Caco-2 (cell line): Measurements from ENCODE around the gene MECR. TPM values are rescaled to one million over a fixed set of nuclear protein-coding genes. Genes with fewer than 3 reads are reported as not detected.
A peak's percentile ranks its signal among the peaks of the same experiment; 100 is the strongest.

Experiments
- BruUV-seq: library from RNA; stranded (reverse); fragments of 400-500 nt; replicated peaks from 2 replicates; lab custom pipeline; 2021; lab: Mats Ljungman, UMichigan
- CTCF ChIA-PET: fragments of 300-600 bp; sonication (Branson Sonifier 250); formaldehyde crosslinking; loops from one replicate; lab custom pipeline; 2022; ENCODE audit warnings: antibody characterized with exemption; lab: Charles Lee
- POLR2A ChIA-PET: fragments of 300-600 bp; sonication (Branson Sonifier 250); formaldehyde crosslinking; loops from one replicate; lab custom pipeline; 2022; ENCODE audit warnings: antibody characterized with exemption; lab: Charles Lee
- DNase-seq, 2 experiments: peaks; one replicate each; pipeline versions ENCODE4 v3.0.0 to v3.0.0-alpha.2; 2020 to 2022
- H3K27me3 ChIP-seq: replicated peaks from 2 replicates; pipeline ENCODE4 v1.6.0; 2011; ENCODE audit warnings: low read length; ENCODE audit not compliant: control insufficient read depth, insufficient read depth
- H3K36me3 ChIP-seq: 2 replicates; pipeline ENCODE4 v1.5.1; 2011; ENCODE audit warnings: low read length; ENCODE audit not compliant: control insufficient read depth, insufficient read depth
- H3K4me1 ChIP-seq: fragments of 250-450 bp; sonication (Bioruptor Pico); 2 replicates; pipeline ENCODE4 v1.5.1; 2020; ENCODE audit warnings: mild to moderate bottlenecking
- H3K4me3 ChIP-seq: 2 replicates; pipeline ENCODE4 v1.5.1; 2011; ENCODE audit warnings: low read depth, mild to moderate bottlenecking, control low read depth, low read length
- H3K9me3 ChIP-seq: fragments of 250-450 bp; sonication (Bioruptor Pico); 2 replicates; pipeline ENCODE4 v1.5.1; 2020; ENCODE audit warnings: mild to moderate bottlenecking, moderate library complexity
- H3K27ac Mint-ChIP-seq: one replicate; pipeline ENCODE4 v1.8.0; 2022; ENCODE audit warnings: mixed read lengths; ENCODE audit not compliant: unreplicated experiment
- H3K27me3 Mint-ChIP-seq: one replicate; pipeline ENCODE4 v1.8.0; 2022; ENCODE audit warnings: mixed read lengths; ENCODE audit not compliant: insufficient read depth, unreplicated experiment
- H3K36me3 Mint-ChIP-seq: one replicate; pipeline ENCODE4 v1.8.0; 2022; ENCODE audit warnings: mild to moderate bottlenecking, mixed read lengths; ENCODE audit not compliant: insufficient read depth, unreplicated experiment
- H3K4me1 Mint-ChIP-seq: one replicate; pipeline ENCODE4 v1.8.0; 2022; ENCODE audit warnings: low read depth, mixed read lengths; ENCODE audit not compliant: unreplicated experiment
- H3K4me3 Mint-ChIP-seq: one replicate; pipeline ENCODE4 v1.8.0; 2022; ENCODE audit warnings: mild to moderate bottlenecking, moderate library complexity, mixed read lengths; ENCODE audit not compliant: unreplicated experiment
- H3K9me3 Mint-ChIP-seq: one replicate; pipeline ENCODE4 v1.8.0; 2022; ENCODE audit warnings: mixed read lengths; ENCODE audit not compliant: unreplicated experiment
- intact Hi-C: fragments of 100-400 bp; cut with micrococcal nuclease; formaldehyde crosslinking; loops from one replicate; pipeline ENCODE4 v1.10.0; 2022; ENCODE audit not compliant: unreplicated experiment
- total RNA-seq: library from RNA; stranded (reverse); gene quantifications from 2 replicates; pipeline ENCODE4 v1.2.3, GENCODE V29; 2022
- TF ChIP-seq, protein P1 (sequence below), 2 experiments: fragments of 200-600 bp in 1 of 2; IDR thresholded peaks; 1 replicate in 1 of 2; 2 replicates in 1 of 2; pipeline versions ENCODE4 v1.5.1 to v1.8.0; 2011 to 2022; ENCODE audit warnings: antibody characterized with exemption in 1 of 2, control low read depth in 1 of 2, inconsistent platforms in 1 of 2, low read depth in 1 of 2, low read length in 1 of 2, mild to moderate bottlenecking in 1 of 2, moderate library complexity in 1 of 2; ENCODE audit not compliant: insufficient read depth in 1 of 2, severe bottlenecking in 1 of 2, unreplicated experiment in 1 of 2

MECR gene
- total RNA-seq, 1 experiment from 2014 or later: 23.1 TPM

DNA sequence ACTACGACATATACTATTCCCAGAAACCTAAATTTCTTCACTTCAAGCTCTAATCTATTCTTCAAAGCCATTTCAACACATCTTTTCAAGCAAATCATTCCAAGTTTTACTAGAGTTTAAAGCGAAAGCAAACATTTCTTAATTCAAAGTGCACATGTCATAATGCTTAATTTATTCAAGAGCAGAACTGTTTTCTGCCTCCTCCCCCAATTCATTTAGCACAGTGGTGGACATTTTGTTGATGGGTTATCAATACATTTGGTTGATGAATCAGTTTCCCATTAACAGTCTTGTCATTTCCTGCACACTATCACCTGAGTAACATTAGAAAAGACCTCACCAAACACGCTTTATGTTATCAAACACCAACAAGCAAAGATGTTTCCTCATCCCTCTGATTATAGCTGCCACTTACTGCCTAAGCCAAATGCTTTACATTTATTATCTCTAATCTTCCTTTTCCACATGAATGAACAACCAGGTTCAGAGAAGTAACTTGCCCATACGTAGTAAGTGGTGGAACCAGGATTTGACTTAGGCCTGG lies 51.0 kb downstream of the MECR start:
- Histone ChIP-seq H3K4me1 (peaks cover 12% of the 10 kb centered on the region), H3K9me3 (no peaks in the 10 kb centered on the region; the same call in 1 of the 2 replicates), H3K4me3 (peak overlapping the region; percentile 88), H3K27me3 (no peaks in the 10 kb centered on the region), H3K36me3 (no peaks in the 10 kb centered on the region)
- CTCF ChIA-PET: interaction anchor here (0.7 kb wide), 1 partner anchor 18 kb away, joined by 3 read pairs; no protein-coding TSS in a partner anchor
- H3K27me3 Mint-ChIP-seq: no peaks in the 10 kb centered on the region
- intact Hi-C loops: loop anchor here (5.0 kb wide), 1 partner anchor 442 kb away; the partner anchor contains the start of gene YTHDF2
- BruUV-seq: TSS peak; percentile 32
- H3K4me3 Mint-ChIP-seq: peak overlapping the region; percentile 74
- H3K36me3 Mint-ChIP-seq: peaks cover 55% of the 10 kb centered on the region
- TF ChIP-seq, protein P1, sequence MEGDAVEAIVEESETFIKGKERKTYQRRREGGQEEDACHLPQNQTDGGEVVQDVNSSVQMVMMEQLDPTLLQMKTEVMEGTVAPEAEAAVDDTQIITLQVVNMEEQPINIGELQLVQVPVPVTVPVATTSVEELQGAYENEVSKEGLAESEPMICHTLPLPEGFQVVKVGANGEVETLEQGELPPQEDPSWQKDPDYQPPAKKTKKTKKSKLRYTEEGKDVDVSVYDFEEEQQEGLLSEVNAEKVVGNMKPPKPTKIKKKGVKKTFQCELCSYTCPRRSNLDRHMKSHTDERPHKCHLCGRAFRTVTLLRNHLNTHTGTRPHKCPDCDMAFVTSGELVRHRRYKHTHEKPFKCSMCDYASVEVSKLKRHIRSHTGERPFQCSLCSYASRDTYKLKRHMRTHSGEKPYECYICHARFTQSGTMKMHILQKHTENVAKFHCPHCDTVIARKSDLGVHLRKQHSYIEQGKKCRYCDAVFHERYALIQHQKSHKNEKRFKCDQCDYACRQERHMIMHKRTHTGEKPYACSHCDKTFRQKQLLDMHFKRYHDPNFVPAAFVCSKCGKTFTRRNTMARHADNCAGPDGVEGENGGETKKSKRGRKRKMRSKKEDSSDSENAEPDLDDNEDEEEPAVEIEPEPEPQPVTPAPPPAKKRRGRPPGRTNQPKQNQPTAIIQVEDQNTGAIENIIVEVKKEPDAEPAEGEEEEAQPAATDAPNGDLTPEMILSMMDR (IDR thresholded peaks at IDR 0.05; ENCODE audit: insufficient read depth in 1 of 2, low read depth in 1 of 2, low read length in 1 of 2, severe bottlenecking in 1 of 2, unreplicated experiment in 1 of 2): no peak
- H3K27ac Mint-ChIP-seq: no peak overlapping the region
- DNase-seq: no peak
- POLR2A ChIA-PET: interaction anchor here (0.6 kb wide), 1 partner anchor 43 kb away, joined by 3 read pairs; no protein-coding TSS in a partner anchor
- no peaks in the 10 kb centered on the region for H3K9me3 Mint-ChIP-seq
- H3K4me1 Mint-ChIP-seq: peaks cover 12% of the 10 kb centered on the region

DNA sequence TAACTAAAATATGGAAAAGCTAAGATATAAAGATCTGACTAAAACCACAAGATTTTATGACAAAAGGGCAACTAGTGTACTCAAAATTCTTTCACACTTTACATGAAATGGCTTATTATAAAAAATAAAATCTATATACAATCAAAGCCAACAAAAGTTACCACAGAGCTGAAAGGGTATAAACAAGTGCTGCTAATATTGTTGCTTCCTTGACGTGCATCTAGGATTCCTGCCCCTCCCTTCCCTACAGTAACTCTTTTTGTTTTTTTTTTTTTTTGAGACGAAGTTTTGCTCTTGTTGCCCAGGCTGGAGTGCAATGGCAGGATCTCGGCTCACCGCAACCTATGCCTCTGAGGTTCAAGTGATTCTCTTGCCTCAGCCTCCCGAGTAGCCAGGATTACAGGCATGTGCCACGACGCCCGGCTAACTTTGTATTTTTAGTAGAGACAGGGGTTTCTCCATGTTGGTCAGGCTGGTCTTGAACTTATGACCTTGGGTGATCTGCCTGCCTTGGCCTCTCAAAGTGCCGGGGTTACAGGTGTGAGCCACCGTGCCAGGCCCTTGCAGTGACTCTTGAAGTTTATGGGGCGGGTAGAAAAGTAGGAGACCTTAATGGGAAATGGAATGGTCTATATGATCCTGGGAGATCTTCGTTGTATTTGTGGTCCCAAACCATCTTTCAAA lies 53.6 kb downstream of the MECR start:
- DNase-seq: no peak
- BruUV-seq: no TSS peak
- H3K36me3 ChIP-seq: no peaks in the 10 kb centered on the region
- Mint-ChIP-seq H3K4me3 (no peak overlapping the region), H3K27ac (peak overlapping the region; percentile 61), H3K27me3 (no peaks in the 10 kb centered on the region), H3K4me1 (peaks cover 6% of the 10 kb centered on the region), H3K36me3 (peaks cover 64% of the 10 kb centered on the region), H3K9me3 (no peaks in the 10 kb centered on the region)
- H3K4me3 ChIP-seq: no peak overlapping the region
- TF ChIP-seq, protein P1 (IDR thresholded peaks at IDR 0.05; ENCODE audit: insufficient read depth in 1 of 2, low read depth in 1 of 2, low read length in 1 of 2, severe bottlenecking in 1 of 2, unreplicated experiment in 1 of 2): no peak
- no peaks in the 10 kb centered on the region for H3K27me3 ChIP-seq
- CTCF ChIA-PET: no interaction called here
- intact Hi-C loops: no loop called here
- H3K4me1 ChIP-seq: peaks cover 7% of the 10 kb centered on the region; the same call in 1 of the 2 replicates
- POLR2A ChIA-PET: no interaction called here
- H3K9me3 ChIP-seq: no peaks in the 10 kb centered on the region; the same call in 1 of the 2 replicates

DNA sequence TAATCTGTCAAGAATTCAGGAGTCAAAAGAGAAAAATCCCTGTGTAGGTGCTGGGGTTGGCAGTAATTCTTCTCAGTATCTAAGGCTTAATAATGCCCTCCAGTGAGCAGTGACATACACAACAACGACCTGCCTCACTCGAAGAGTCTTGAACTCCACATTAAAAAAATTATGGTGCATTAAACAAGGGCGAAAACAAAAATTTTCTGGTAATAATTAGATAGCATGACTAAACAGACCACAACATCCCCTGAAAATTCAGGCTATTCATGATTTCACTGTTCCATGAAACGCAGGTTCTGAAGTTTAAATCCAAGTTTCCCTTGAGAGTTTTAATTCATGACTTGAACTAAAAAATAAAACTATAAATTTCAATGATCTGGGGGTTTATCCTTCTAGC lies 54.2 kb downstream of the MECR start:
- H3K27me3 ChIP-seq: no peaks in the 10 kb centered on the region
- ChIA-PET CTCF (no interaction called here), POLR2A (no interaction called here)
- no peaks in the 10 kb centered on the region for H3K9me3 Mint-ChIP-seq
- H3K4me1 Mint-ChIP-seq: peaks cover 6% of the 10 kb centered on the region
- no peak for DNase-seq
- no peak overlapping the region for H3K27ac Mint-ChIP-seq
- no TSS peak for BruUV-seq
- TF ChIP-seq, protein P1 (IDR thresholded peaks at IDR 0.05; ENCODE audit: insufficient read depth in 1 of 2, low read depth in 1 of 2, low read length in 1 of 2, severe bottlenecking in 1 of 2, unreplicated experiment in 1 of 2): no peak
- intact Hi-C loops: no loop called here
- H3K36me3 Mint-ChIP-seq: peaks cover 66% of the 10 kb centered on the region
- no peak overlapping the region for H3K4me3 ChIP-seq
- H3K9me3 ChIP-seq: no peaks in the 10 kb centered on the region; the same call in 1 of the 2 replicates
- no peaks in the 10 kb centered on the region for H3K36me3 ChIP-seq
- H3K4me3 Mint-ChIP-seq: no peak overlapping the region
- peaks cover 7% of the 10 kb centered on the region; the same call in 1 of the 2 replicates for H3K4me1 ChIP-seq
- H3K27me3 Mint-ChIP-seq: no peaks in the 10 kb centered on the region
